ENCODE data around the gene PTTG2. TPM values are rescaled to one million over a fixed set of nuclear protein-coding genes. Genes with fewer than 3 reads are reported as not detected.
A peak's percentile ranks its signal among the peaks of the same experiment; 100 is the strongest.

PTTG2 gene
- total RNA-seq, 2 donors from 2014 or later, result 1.3 to 9.2 TPM

DNA sequence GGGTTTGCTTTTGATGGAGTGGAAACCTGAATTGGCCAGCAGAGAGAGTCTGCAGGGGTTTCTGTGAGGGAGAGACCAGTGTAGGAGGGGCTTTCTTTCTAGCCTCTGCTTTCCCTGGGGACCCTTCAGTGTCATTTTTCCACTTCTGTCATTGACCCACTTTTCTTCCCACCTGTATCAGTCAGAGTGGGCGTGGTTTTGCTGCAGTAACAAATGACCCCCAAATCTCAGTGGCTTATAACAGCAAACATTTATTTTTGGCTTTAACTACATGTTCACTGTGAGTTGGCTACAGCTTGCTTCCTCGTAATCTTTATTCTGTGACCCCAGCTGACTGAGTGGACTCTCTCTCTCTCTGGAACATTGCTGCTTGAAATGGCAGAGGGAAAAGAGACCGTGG lies 25.6 kb upstream of the PTTG2 start:
- H3K27me3 ChIP-seq, result no peaks in the 10 kb centered on the region
- DNase-seq, result no peak
- H3K9me3 ChIP-seq, result no peaks in the 10 kb centered on the region
- H3K27ac ChIP-seq, result no peak overlapping the region
- no peak for ATAC-seq
- 74 to 84% methylated on average over 3 of the region's 3 CpGs for WGBS, 2 donors
- intact Hi-C loops (cut with DNase I), result no loop called here
- no peak overlapping the region for H3K4me3 ChIP-seq
- TF ChIP-seq, protein P1, sequence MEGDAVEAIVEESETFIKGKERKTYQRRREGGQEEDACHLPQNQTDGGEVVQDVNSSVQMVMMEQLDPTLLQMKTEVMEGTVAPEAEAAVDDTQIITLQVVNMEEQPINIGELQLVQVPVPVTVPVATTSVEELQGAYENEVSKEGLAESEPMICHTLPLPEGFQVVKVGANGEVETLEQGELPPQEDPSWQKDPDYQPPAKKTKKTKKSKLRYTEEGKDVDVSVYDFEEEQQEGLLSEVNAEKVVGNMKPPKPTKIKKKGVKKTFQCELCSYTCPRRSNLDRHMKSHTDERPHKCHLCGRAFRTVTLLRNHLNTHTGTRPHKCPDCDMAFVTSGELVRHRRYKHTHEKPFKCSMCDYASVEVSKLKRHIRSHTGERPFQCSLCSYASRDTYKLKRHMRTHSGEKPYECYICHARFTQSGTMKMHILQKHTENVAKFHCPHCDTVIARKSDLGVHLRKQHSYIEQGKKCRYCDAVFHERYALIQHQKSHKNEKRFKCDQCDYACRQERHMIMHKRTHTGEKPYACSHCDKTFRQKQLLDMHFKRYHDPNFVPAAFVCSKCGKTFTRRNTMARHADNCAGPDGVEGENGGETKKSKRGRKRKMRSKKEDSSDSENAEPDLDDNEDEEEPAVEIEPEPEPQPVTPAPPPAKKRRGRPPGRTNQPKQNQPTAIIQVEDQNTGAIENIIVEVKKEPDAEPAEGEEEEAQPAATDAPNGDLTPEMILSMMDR (IDR thresholded peaks at IDR 0.05), result no peak
- no peak for TF ChIP-seq POLR2A (IDR thresholded peaks at IDR 0.05)
- no peaks in the 10 kb centered on the region for H3K36me3 ChIP-seq (replicated peaks in 1 of 2; ENCODE audit: insufficient read depth in 1 of 2, low read depth in 2 of 2)
- no peaks in the 10 kb centered on the region for H3K4me1 ChIP-seq

DNA sequence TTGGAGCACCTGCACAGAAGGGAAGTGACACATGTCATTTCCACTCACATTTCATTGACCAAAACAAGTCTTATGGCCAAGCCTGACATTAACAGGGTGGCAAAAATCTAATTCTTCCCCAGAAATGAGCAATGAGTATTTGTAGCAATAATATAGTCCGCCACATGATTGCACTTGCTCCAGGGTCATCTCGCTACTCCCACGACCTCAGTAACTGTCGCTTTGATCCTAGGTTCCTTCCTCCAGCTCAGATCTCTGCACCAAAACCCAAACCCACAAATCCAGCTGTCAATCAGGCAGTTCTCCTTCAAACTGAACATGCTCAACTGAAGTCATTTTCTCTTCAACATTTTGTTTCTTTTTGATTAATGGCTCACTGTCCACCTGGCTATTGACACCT lies 25.2 kb upstream of the PTTG2 start:
- H3K9me3 ChIP-seq, result no peaks in the 10 kb centered on the region
- ATAC-seq (no peak), DNase-seq (no peak)
- H3K27me3 ChIP-seq, result no peaks in the 10 kb centered on the region
- no peaks in the 10 kb centered on the region for H3K4me1 ChIP-seq
- H3K4me3 ChIP-seq, result no peak overlapping the region
- no peaks in the 10 kb centered on the region for H3K36me3 ChIP-seq (replicated peaks in 1 of 2; ENCODE audit: insufficient read depth in 1 of 2, low read depth in 2 of 2)
- no peak overlapping the region for H3K27ac ChIP-seq
- intact Hi-C loops (cut with DNase I), result no loop called here
- 86 to 97% methylated on average over 4 of the region's 4 CpGs for WGBS, 2 donors
- no peak for TF ChIP-seq POLR2A (IDR thresholded peaks at IDR 0.05)
- TF ChIP-seq, protein P1 (IDR thresholded peaks at IDR 0.05), result no peak

DNA sequence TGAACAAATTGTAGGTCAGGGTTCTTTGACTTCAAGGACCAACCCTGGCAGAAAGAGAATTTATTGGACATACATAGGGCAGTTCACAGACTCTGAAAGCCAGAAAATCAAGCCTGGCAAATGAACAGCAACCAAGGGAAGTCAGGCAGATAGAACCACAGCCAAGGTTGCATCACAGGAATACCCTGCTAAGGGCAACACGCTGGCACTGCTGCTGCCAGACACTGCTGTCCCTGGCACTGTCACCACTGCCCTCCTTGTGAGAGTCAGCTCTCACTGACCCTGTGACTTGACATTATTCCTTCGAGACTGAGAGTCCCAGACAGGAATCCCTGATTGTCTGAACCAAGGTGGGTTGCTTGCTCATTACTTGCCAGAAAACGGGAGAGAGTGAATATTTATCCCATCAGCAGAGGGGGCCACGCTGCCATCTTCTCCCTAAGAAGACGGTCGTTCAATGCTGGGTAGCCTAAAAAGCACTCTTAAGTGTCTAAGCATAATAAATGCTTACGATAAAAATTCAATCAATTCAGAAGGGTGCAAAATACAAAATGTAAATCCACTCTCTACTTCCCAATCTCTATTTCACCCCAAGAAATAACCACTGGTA lies 23.2 kb upstream of the PTTG2 start:
- DNase-seq, result no peak
- Histone ChIP-seq H3K36me3 (replicated peaks in 1 of 2; ENCODE audit: insufficient read depth in 1 of 2, low read depth in 2 of 2) (no peaks in the 10 kb centered on the region), H3K27me3 (no peaks in the 10 kb centered on the region), H3K9me3 (no peaks in the 10 kb centered on the region), H3K27ac (no peak overlapping the region), H3K4me1 (no peaks in the 10 kb centered on the region), H3K4me3 (no peak overlapping the region)
- intact Hi-C loops (cut with DNase I), result no loop called here
- WGBS, 2 donors, result 45 to 59% methylated on average over 7 of the region's 7 CpGs
- ATAC-seq, result no peak
- TF ChIP-seq POLR2A (IDR thresholded peaks at IDR 0.05), result no peak
- TF ChIP-seq, protein P1 (IDR thresholded peaks at IDR 0.05), result no peak

DNA sequence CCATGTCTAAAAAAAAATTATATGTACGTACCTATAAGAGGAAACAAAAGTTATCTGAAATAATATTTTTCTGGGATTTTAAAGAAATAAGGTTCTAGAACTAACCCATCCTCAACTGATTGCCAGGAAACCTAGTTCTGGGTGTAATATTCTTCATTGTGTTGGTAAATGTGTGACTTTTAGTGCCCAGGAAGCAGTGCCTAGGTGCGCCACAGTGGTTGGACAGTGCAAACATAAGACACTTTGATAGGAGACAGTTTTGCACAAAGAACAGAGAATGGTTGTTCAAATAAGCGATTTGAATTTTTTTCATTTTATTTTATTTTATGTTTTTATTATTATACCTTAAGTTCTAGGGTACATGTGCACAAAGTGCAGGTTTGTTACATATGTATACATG lies 22.0 kb upstream of the PTTG2 start:
- no peak for DNase-seq
- Histone ChIP-seq H3K4me3 (no peak overlapping the region), H3K9me3 (no peaks in the 10 kb centered on the region), H3K27me3 (no peaks in the 10 kb centered on the region), H3K27ac (no peak overlapping the region), H3K4me1 (no peaks in the 10 kb centered on the region), H3K36me3 (replicated peaks in 1 of 2; ENCODE audit: insufficient read depth in 1 of 2, low read depth in 2 of 2) (no peaks in the 10 kb centered on the region)
- TF ChIP-seq, protein P1 (IDR thresholded peaks at IDR 0.05), result no peak
- no peak for TF ChIP-seq POLR2A (IDR thresholded peaks at IDR 0.05)
- intact Hi-C loops (cut with DNase I), result no loop called here
- 98 to 99% methylated on average over 3 of the region's 3 CpGs for WGBS, 2 donors
- ATAC-seq, result no peak

DNA sequence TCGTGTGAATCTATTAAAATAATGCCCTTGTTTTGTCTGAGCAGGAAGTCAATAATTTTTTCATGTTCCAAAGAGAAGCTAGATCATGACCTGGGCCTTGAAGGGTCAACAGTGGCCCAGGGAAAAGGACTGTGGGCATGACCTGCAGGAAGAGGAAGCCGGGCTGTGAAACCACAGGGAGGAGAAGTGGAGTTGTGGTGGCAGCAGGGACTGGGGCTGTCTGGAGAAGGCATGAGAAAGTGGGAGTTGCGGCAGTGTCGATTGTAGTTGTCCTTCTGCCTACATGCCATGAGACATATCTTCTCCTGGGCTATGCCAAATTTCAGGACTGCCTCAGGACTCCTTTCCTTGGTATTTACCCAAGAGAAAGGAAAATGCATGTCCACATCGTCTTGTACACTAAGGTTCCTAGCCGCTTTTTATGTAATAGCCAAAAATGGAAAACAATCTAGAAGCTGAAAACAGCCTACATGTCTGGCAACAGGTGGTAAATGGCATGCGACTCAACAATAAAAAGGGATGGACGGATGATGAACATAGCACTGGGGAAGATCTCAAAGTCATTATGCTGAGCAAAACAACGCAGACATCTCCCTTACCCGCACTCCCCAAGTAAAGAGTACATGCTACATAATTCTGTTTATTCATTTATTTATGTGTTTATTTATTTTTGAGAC lies 13.6 kb upstream of the PTTG2 start:
- no peak overlapping the region for H3K27ac ChIP-seq
- WGBS, 2 donors, result 78 to 89% methylated on average over 10 of the region's 10 CpGs
- H3K4me3 ChIP-seq, result no peak overlapping the region
- no peaks in the 10 kb centered on the region for H3K9me3 ChIP-seq
- ATAC-seq (no peak), DNase-seq (peak in 1 of 4 donors; percentile 53)
- peaks cover 3% of the 10 kb centered on the region for H3K4me1 ChIP-seq
- H3K27me3 ChIP-seq, result no peaks in the 10 kb centered on the region
- intact Hi-C loops (cut with DNase I), result no loop called here
- TF ChIP-seq, protein P1 (IDR thresholded peaks at IDR 0.05), result no peak
- TF ChIP-seq POLR2A (IDR thresholded peaks at IDR 0.05), result no peak
- no peaks in the 10 kb centered on the region for H3K36me3 ChIP-seq (replicated peaks in 1 of 2; ENCODE audit: insufficient read depth in 1 of 2, low read depth in 2 of 2)

Data from body of pancreas (tissue), 4 donors.